ENCODE measurements around the gene A2ML1. TPM values are rescaled to one million over a fixed set of nuclear protein-coding genes. Genes with fewer than 3 reads are reported as not detected.

The A2ML1 gene
- total and polyA plus RNA-seq, 2 of the 4 experiments (the other 2 are of a cell fraction), result not detected

- Histone ChIP-seq H4K20me1 (ENCODE audit: insufficient read depth, low read length) (no peaks in the 10 kb centered on the region), H2BK20ac (ENCODE audit: low read depth, low read length) (no peak overlapping the region), H3K9ac (ENCODE audit: low read depth, low read length) (no peak overlapping the region), H2AK5ac (ENCODE audit: low read depth, low read length) (no peak overlapping the region), H4K91ac (ENCODE audit: insufficient read depth, low read depth, low read length) (no peak overlapping the region), H3K23ac (ENCODE audit: low read depth, low read length) (no peak overlapping the region), H3K4me1 (ENCODE audit: control insufficient read depth, insufficient read depth, low read length) (no peaks in the 10 kb centered on the region), H2BK120ac (ENCODE audit: low read depth, low read length) (no peak overlapping the region), H3K56ac (ENCODE audit: extremely low read depth, insufficient read depth, low read length) (no peak overlapping the region), H2AFZ (replicated peaks; ENCODE audit: low read length, poor library complexity) (no peak overlapping the region), H4K5ac (ENCODE audit: low read depth, low read length) (no peak overlapping the region), H3K18ac (ENCODE audit: low read depth, low read length) (no peak overlapping the region), H2AK9ac (replicated peaks; ENCODE audit: low read depth, low read length, poor library complexity) (no peak overlapping the region), H2BK15ac (ENCODE audit: low read depth, low read length) (no peak overlapping the region), H3K79me1 (ENCODE audit: low read depth in 1 of 2, low read length in 2 of 2) (no peaks in the 10 kb centered on the region), H3K9me3 (ENCODE audit: control insufficient read depth, insufficient read depth, low read length) (no peaks in the 10 kb centered on the region), H4K8ac (ENCODE audit: low read depth in 2 of 2, low read length in 2 of 2) (no peak overlapping the region), H3K14ac (replicated peaks; ENCODE audit: low read depth, low read length) (no peak overlapping the region), H2BK5ac (ENCODE audit: low read depth, low read length, poor library complexity, severe bottlenecking) (no peak overlapping the region), H3K9me1 (ENCODE audit: insufficient read depth, low read length) (no peaks in the 10 kb centered on the region), H3K27me3 (ENCODE audit: control insufficient read depth, insufficient read depth, low read length) (peaks cover 5% of the 10 kb centered on the region), H3K36me3 (ENCODE audit: control insufficient read depth, insufficient read depth, low read length) (no peaks in the 10 kb centered on the region), H3K4ac (ENCODE audit: low read depth, low read length) (no peak overlapping the region), H3K4me2 (ENCODE audit: low read depth, low read length) (no peak overlapping the region), H3K4me3 (ENCODE audit: insufficient read depth, low read depth, low read length) (no peak overlapping the region), H3K27ac (ENCODE audit: insufficient read depth, low read length) (no peak overlapping the region)
- ATAC-seq (ENCODE audit: low read depth) (no peak), DNase-seq (no peak)
- TF ChIP-seq RAD21 (IDR thresholded peaks at IDR 0.05; ENCODE audit: low read length) (no peak), CEBPB (IDR thresholded peaks at IDR 0.05; ENCODE audit: low read depth, low read length) (no peak), CTCF (conservative IDR thresholded peaks at IDR 0.05; ENCODE audit: low read depth, low read length) (no peak)
- ChIA-PET CTCF (no interaction called here), POLR2A (ENCODE audit: unreplicated experiment) (no interaction called here)
- BruUV-seq (replicated peaks), result no TSS peak
- in situ Hi-C loops (cut with MboI; ENCODE audit: low sequenced_read_pairs), result no loop called here
- WGBS, 2 experiments (ENCODE audit: extremely low coverage in 2 of 2, insufficient read length in 1 of 2), result 60% methylated on average over 1 of the region's 3 CpGs; no CpG with 5 or more reads in 1 of the 2 experiments
- dilution Hi-C loops (cut with HindIII; ENCODE audit: low sequenced_read_pairs, unreplicated experiment), result no loop called here
- intact Hi-C loops (cut with micrococcal nuclease), result loop anchor here (10.0 kb wide), 1 partner anchor 79 kb away; the partner anchor contains the start of gene A2ML1
Observed at GRCh38 chr12:8903646-8904045, 81.2 kb downstream of the A2ML1 start.
